Astrocyte (in vitro differentiated cells and primary cell): ENCODE measurements around the gene PIGC. TPM values are rescaled to one million over a fixed set of nuclear protein-coding genes. Genes with fewer than 3 reads are reported as not detected.

Source experiments
- DNase-seq: peaks from one replicate; pipeline ENCODE4 v3.0.0-alpha.2; 2010; ENCODE audit warnings: low read depth
- FAIRE-seq: peaks from 2 replicates; lab custom pipeline; 2011; peaks lifted over from hg19 to GRCh38; lab: Jason Lieb, UNC
- H2AFZ ChIP-seq: 2 replicates; pipeline ENCODE4 v1.6.0; 2012; ENCODE audit warnings: low read depth, low read length, inconsistent platforms
- H3K27ac ChIP-seq: 2 replicates; pipeline ENCODE4 v1.5.1; 2011; ENCODE audit warnings: low read depth, low read length, inconsistent platforms
- H3K27me3 ChIP-seq: 2 replicates; pipeline ENCODE4 v1.6.0; 2011; ENCODE audit warnings: low read length, inconsistent platforms; ENCODE audit not compliant: insufficient read depth
- H3K36me3 ChIP-seq: 2 replicates; pipeline ENCODE4 v1.5.1; 2011; ENCODE audit warnings: low read length, inconsistent platforms; ENCODE audit not compliant: insufficient read depth
- H3K4me1 ChIP-seq: 2 replicates; pipeline ENCODE4 v1.5.1; 2011; ENCODE audit warnings: low read length, inconsistent platforms; ENCODE audit not compliant: insufficient read depth
- H3K4me2 ChIP-seq: 2 replicates; pipeline ENCODE4 v1.6.0; 2012; ENCODE audit warnings: low read length, inconsistent platforms
- H3K4me3 ChIP-seq: 2 replicates; pipeline ENCODE4 v1.5.1; 2011; ENCODE audit warnings: low read depth, mild to moderate bottlenecking, low read length, inconsistent platforms; ENCODE audit not compliant: insufficient read depth
- H3K79me2 ChIP-seq: 2 replicates; pipeline ENCODE4 v1.6.0; 2012; ENCODE audit warnings: mild to moderate bottlenecking, low read length, inconsistent platforms; ENCODE audit not compliant: insufficient read depth
- H3K9ac ChIP-seq: 2 replicates; pipeline ENCODE4 v1.6.0; 2012; ENCODE audit warnings: mild to moderate bottlenecking, low read length, inconsistent platforms
- H3K9me3 ChIP-seq: 2 replicates; pipeline ENCODE4 v1.5.1; 2012; ENCODE audit warnings: low read depth, mild to moderate bottlenecking, low read length, inconsistent platforms; ENCODE audit not compliant: insufficient read depth
- H4K20me1 ChIP-seq: 2 replicates; pipeline ENCODE4 v1.6.0; 2012; ENCODE audit warnings: low read length, inconsistent platforms; ENCODE audit not compliant: insufficient read depth
- H3K27ac Mint-ChIP-seq: one replicate; pipeline ENCODE4 v1.8.0; 2021; ENCODE audit warnings: mild to moderate bottlenecking, mixed read lengths; ENCODE audit not compliant: unreplicated experiment
- H3K27me3 Mint-ChIP-seq: one replicate; pipeline ENCODE4 v1.8.0; 2021; ENCODE audit warnings: low read depth, mixed read lengths; ENCODE audit not compliant: unreplicated experiment
- H3K36me3 Mint-ChIP-seq: one replicate; pipeline ENCODE4 v1.8.0; 2021; ENCODE audit warnings: low read depth, mixed read lengths; ENCODE audit not compliant: unreplicated experiment
- H3K4me1 Mint-ChIP-seq: one replicate; pipeline ENCODE4 v1.8.0; 2021; ENCODE audit warnings: low read depth, mixed read lengths; ENCODE audit not compliant: unreplicated experiment
- H3K4me3 Mint-ChIP-seq: one replicate; pipeline ENCODE4 v1.8.0; 2021; ENCODE audit warnings: mild to moderate bottlenecking, moderate library complexity, mixed read lengths; ENCODE audit not compliant: unreplicated experiment
- H3K9me3 Mint-ChIP-seq: one replicate; pipeline ENCODE4 v1.8.0; 2021; ENCODE audit warnings: mild to moderate bottlenecking, mixed read lengths; ENCODE audit not compliant: unreplicated experiment
- CTCF ChIP-seq: IDR thresholded peaks from 2 replicates; pipeline ENCODE4 v1.5.1; 2011; ENCODE audit warnings: low read depth, mild to moderate bottlenecking, inconsistent platforms, low read length, moderate library complexity; ENCODE audit not compliant: insufficient read depth
- EZH2 ChIP-seq: IDR thresholded peaks from 2 replicates; pipeline ENCODE4 v1.6.1; 2012; ENCODE audit warnings: mild to moderate bottlenecking, low read length, inconsistent platforms; ENCODE audit not compliant: insufficient read depth
- total RNA-seq: library from RNA; stranded (reverse); gene quantifications from 2 replicates; pipeline ENCODE4 v1.2.1, GENCODE V29; 2021

PIGC gene
- total RNA-seq, 1 donor from 2014 or later: 17.8 TPM

- H3K27me3 ChIP-seq: no peaks in the 10 kb centered on the region
- H4K20me1 ChIP-seq: no peaks in the 10 kb centered on the region
- peak overlapping the region; percentile 43 for H2AFZ ChIP-seq
- peaks cover 33% of the 10 kb centered on the region for H3K4me1 ChIP-seq
- no peaks in the 10 kb centered on the region for H3K79me2 ChIP-seq
- peak overlapping the region; percentile 55 for H3K4me3 Mint-ChIP-seq
- H3K27ac ChIP-seq: peak overlapping the region; percentile 52
- FAIRE-seq: no peak
- H3K4me3 ChIP-seq: no peak overlapping the region
- H3K36me3 Mint-ChIP-seq: no peaks in the 10 kb centered on the region
- no peaks in the 10 kb centered on the region for H3K36me3 ChIP-seq
- no peak for DNase-seq
- TF ChIP-seq CTCF: no peak
- TF ChIP-seq EZH2: no peak
- H3K4me2 ChIP-seq: peak overlapping the region; percentile 33
- peaks cover 39% of the 10 kb centered on the region for H3K4me1 Mint-ChIP-seq
- H3K9me3 Mint-ChIP-seq: no peaks in the 10 kb centered on the region
- no peaks in the 10 kb centered on the region for H3K27me3 Mint-ChIP-seq
- no peaks in the 10 kb centered on the region for H3K9me3 ChIP-seq
- peak overlapping the region; percentile 70 for H3K9ac ChIP-seq
- peak overlapping the region; percentile 86 for H3K27ac Mint-ChIP-seq
Observed at GRCh38 chr1:172399756-172400721, 43.8 kb downstream of the PIGC start.

- H3K27me3 ChIP-seq: no peaks in the 10 kb centered on the region
- no peaks in the 10 kb centered on the region for H3K27me3 Mint-ChIP-seq
- peak; percentile 92 for FAIRE-seq
- H2AFZ ChIP-seq: no peak overlapping the region
- peak overlapping the region; percentile 50 for H3K9ac ChIP-seq
- no peaks in the 10 kb centered on the region for H3K36me3 ChIP-seq
- H3K4me2 ChIP-seq: peak overlapping the region; percentile 15
- no peaks in the 10 kb centered on the region for H3K9me3 ChIP-seq
- H3K4me1 ChIP-seq: peaks cover 33% of the 10 kb centered on the region
- peak overlapping the region; percentile 99 for H3K27ac Mint-ChIP-seq
- peak overlapping the region; percentile 51 for H3K4me3 Mint-ChIP-seq
- peak; percentile 97 for DNase-seq
- no peaks in the 10 kb centered on the region for H3K79me2 ChIP-seq
- H3K27ac ChIP-seq: peak overlapping the region; percentile 76
- no peaks in the 10 kb centered on the region for H4K20me1 ChIP-seq
- H3K4me1 Mint-ChIP-seq: peaks cover 46% of the 10 kb centered on the region
- H3K9me3 Mint-ChIP-seq: no peaks in the 10 kb centered on the region
- no peaks in the 10 kb centered on the region for H3K36me3 Mint-ChIP-seq
- TF ChIP-seq CTCF: peak; percentile 62
- TF ChIP-seq EZH2: no peak
- H3K4me3 ChIP-seq: no peak overlapping the region
Observed at GRCh38 chr1:172398970-172399755, 44.7 kb downstream of the PIGC start.
